ENCODE measurements around the gene SFTA2. TPM values are rescaled to one million over a fixed set of nuclear protein-coding genes. Genes with fewer than 3 reads are reported as not detected.

SFTA2 gene
- total and polyA plus RNA-seq, 10 of the 15 experiments (the other 5 are each of a cell fraction or from before 2014, with no cell fraction given), result 0.15 to 0.92 (median 0.33) TPM; not detected in 4

DNA sequence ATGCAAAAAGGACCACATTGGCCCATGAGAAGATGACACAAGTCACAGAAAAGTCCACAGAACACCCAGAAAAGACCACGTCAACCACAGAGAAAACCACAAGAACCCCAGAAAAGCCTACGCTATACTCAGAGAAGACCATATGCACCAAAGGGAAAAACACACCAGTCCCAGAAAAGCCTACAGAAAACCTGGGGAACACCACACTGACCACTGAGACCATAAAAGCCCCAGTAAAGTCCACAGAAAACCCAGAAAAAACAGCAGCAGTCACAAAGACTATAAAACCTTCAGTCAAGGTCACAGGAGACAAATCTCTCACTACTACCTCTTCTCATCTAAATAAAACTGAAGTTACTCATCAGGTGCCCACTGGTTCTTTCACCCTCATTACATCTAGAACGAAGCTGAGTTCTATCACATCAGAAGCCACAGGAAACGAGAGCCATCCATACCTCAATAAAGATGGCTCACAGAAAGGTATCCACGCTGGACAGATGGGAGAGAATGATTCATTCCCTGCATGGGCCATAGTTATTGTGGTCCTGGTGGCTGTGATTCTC, 20.0 kb upstream of the SFTA2 start (continued):
- TF ChIP-seq, protein P1, sequence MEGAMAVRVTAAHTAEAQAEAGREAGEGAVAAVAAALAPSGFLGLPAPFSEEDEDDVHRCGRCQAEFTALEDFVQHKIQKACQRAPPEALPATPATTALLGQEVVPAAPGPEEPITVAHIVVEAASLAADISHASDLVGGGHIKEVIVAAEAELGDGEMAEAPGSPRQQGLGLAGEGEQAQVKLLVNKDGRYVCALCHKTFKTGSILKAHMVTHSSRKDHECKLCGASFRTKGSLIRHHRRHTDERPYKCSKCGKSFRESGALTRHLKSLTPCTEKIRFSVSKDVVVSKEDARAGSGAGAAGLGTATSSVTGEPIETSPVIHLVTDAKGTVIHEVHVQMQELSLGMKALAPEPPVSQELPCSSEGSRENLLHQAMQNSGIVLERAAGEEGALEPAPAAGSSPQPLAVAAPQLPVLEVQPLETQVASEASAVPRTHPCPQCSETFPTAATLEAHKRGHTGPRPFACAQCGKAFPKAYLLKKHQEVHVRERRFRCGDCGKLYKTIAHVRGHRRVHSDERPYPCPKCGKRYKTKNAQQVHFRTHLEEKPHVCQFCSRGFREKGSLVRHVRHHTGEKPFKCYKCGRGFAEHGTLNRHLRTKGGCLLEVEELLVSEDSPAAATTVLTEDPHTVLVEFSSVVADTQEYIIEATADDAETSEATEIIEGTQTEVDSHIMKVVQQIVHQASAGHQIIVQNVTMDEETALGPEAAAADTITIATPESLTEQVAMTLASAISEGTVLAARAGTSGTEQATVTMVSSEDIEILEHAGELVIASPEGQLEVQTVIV (IDR thresholded peaks at IDR 0.05; ENCODE audit: borderline replicate concordance, partially characterized antibody), result no peak
- TF ChIP-seq NFIC (IDR thresholded peaks at IDR 0.05; ENCODE audit: low read depth, low read length), result peak; percentile 94
- TF ChIP-seq ZNF217 (IDR thresholded peaks at IDR 0.05), result no peak
- TF ChIP-seq CTCF (IDR thresholded peaks at IDR 0.05 in 2 of 3, conservative IDR thresholded peaks at IDR 0.05 in 1 of 3; ENCODE audit: control insufficient read depth in 2 of 3, extremely low read depth in 1 of 3, insufficient read depth in 1 of 3, low read depth in 3 of 3, low read length in 3 of 3), result no peak
- TF ChIP-seq BMI1 (IDR thresholded peaks at IDR 0.05; ENCODE audit: borderline replicate concordance), result no peak
- TF ChIP-seq, protein P2, sequence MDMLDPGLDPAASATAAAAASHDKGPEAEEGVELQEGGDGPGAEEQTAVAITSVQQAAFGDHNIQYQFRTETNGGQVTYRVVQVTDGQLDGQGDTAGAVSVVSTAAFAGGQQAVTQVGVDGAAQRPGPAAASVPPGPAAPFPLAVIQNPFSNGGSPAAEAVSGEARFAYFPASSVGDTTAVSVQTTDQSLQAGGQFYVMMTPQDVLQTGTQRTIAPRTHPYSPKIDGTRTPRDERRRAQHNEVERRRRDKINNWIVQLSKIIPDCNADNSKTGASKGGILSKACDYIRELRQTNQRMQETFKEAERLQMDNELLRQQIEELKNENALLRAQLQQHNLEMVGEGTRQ (IDR thresholded peaks at IDR 0.05; ENCODE audit: borderline replicate concordance, low read depth, low read length), result no peak
- TF ChIP-seq ASH2L (IDR thresholded peaks at IDR 0.05; ENCODE audit: borderline replicate concordance, low read depth), result no peak
- TF ChIP-seq, protein P3, sequence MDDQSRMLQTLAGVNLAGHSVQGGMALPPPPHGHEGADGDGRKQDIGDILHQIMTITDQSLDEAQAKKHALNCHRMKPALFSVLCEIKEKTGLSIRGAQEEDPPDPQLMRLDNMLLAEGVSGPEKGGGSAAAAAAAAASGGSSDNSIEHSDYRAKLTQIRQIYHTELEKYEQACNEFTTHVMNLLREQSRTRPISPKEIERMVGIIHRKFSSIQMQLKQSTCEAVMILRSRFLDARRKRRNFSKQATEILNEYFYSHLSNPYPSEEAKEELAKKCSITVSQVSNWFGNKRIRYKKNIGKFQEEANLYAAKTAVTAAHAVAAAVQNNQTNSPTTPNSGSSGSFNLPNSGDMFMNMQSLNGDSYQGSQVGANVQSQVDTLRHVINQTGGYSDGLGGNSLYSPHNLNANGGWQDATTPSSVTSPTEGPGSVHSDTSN (IDR thresholded peaks at IDR 0.05; ENCODE audit: insufficient replicate concordance, low read depth, low read length), result no peak
- no peak for TF ChIP-seq KAT2A (conservative IDR thresholded peaks at IDR 0.05; ENCODE audit: control insufficient read depth, low read depth, low read length)
- TF ChIP-seq ZSCAN29 (IDR thresholded peaks at IDR 0.05), result no peak
- TF ChIP-seq CREM (IDR thresholded peaks at IDR 0.05; ENCODE audit: low read depth), result peak; percentile 19; the same call in 1 of the 2 replicates
- TF ChIP-seq NFXL1 (IDR thresholded peaks at IDR 0.05; ENCODE audit: borderline replicate concordance), result no peak
- no peak for TF ChIP-seq ZNF24 (IDR thresholded peaks at IDR 0.05)
- no peak for TF ChIP-seq HDGF (IDR thresholded peaks at IDR 0.05)
- TF ChIP-seq REST (IDR thresholded peaks at IDR 0.05; ENCODE audit: low read depth, low read length), result no peak
- no peak for TF ChIP-seq ZBED1 (IDR thresholded peaks at IDR 0.05; ENCODE audit: borderline replicate concordance)
- no peak for TF ChIP-seq NBN (IDR thresholded peaks at IDR 0.05)
- no peak for TF ChIP-seq BACH1 (IDR thresholded peaks at IDR 0.05; ENCODE audit: borderline replicate concordance)
- TF ChIP-seq, protein P4, sequence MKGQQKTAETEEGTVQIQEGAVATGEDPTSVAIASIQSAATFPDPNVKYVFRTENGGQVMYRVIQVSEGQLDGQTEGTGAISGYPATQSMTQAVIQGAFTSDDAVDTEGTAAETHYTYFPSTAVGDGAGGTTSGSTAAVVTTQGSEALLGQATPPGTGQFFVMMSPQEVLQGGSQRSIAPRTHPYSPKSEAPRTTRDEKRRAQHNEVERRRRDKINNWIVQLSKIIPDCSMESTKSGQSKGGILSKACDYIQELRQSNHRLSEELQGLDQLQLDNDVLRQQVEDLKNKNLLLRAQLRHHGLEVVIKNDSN (IDR thresholded peaks at IDR 0.05; ENCODE audit: borderline replicate concordance, extremely low read length, insufficient read depth, low read depth, low read length), result no peak
- TF ChIP-seq ESRRA (IDR thresholded peaks at IDR 0.05; ENCODE audit: low read length), result peak; percentile 76; the same call in 1 of the 2 replicates
